ENCODE results near the gene HHATL.

Gene HHATL

GRCh38 chr3:42728056-42728455 is 25.5 kb upstream of the HHATL start (continued):
- TF ChIP-seq ZNF704 (tag by site-specific recombination; IDR thresholded peaks at IDR 0.05) (no peak), ZNF701 (tag by site-specific recombination; IDR thresholded peaks at IDR 0.05) (no peak), ZNF747 (tag by site-specific recombination; IDR thresholded peaks at IDR 0.05) (no peak), ZNF830 (tag by site-specific recombination; IDR thresholded peaks at IDR 0.05; ENCODE audit: low read depth) (no peak)

GRCh38 chr3:42725454-42725853 is 22.9 kb upstream of the HHATL start:
- H3K27ac ChIP-seq (ENCODE audit: extremely low read depth, low read depth, low read length), result no peak overlapping the region
- no peaks in the 10 kb centered on the region for H3K4me1 ChIP-seq (ENCODE audit: control insufficient read depth, insufficient read depth, low read length)
- H3K9me3 ChIP-seq (ENCODE audit: control insufficient read depth, insufficient read depth, low read depth, low read length), result no peaks in the 10 kb centered on the region
- ChIA-PET CTCF (no interaction called here), POLR2A (no interaction called here)
- no peak overlapping the region for H3K4me3 ChIP-seq (ENCODE audit: low read depth, low read length)
- no peaks in the 10 kb centered on the region for H3K36me3 ChIP-seq (ENCODE audit: control insufficient read depth in 2 of 2, insufficient read depth in 1 of 2, low read length in 2 of 2)
- TF ChIP-seq ZFP69B (tag by site-specific recombination; IDR thresholded peaks at IDR 0.05) (no peak), KLF17 (tag by site-specific recombination; IDR thresholded peaks at IDR 0.05) (no peak), BCL6B (tag by site-specific recombination; IDR thresholded peaks at IDR 0.05) (no peak), ZNF354C (tag by site-specific recombination; IDR thresholded peaks at IDR 0.05; ENCODE audit: borderline replicate concordance, low read depth) (no peak), ZNF548 (tag by site-specific recombination; IDR thresholded peaks at IDR 0.05) (no peak), ZNF561 (tag by site-specific recombination; IDR thresholded peaks at IDR 0.05; ENCODE audit: borderline replicate concordance) (no peak), ZNF488 (tag by site-specific recombination; IDR thresholded peaks at IDR 0.05) (no peak), GLI2 (tag by site-specific recombination; IDR thresholded peaks at IDR 0.05; ENCODE audit: borderline replicate concordance, low read depth) (no peak), ZNF311 (tag by site-specific recombination; IDR thresholded peaks at IDR 0.05; ENCODE audit: borderline replicate concordance) (no peak), BCL11A (tag by site-specific recombination; IDR thresholded peaks at IDR 0.05; ENCODE audit: low read depth) (no peak), KLF8 (tag by site-specific recombination; IDR thresholded peaks at IDR 0.05) (no peak), ZFP41 (tag by site-specific recombination; IDR thresholded peaks at IDR 0.05; ENCODE audit: borderline replicate concordance) (no peak), ZNF121 (tag by site-specific recombination; IDR thresholded peaks at IDR 0.05) (no peak), ZNF341 (tag by site-specific recombination; IDR thresholded peaks at IDR 0.05; ENCODE audit: low read depth) (no peak), IKZF3 (tag by site-specific recombination; IDR thresholded peaks at IDR 0.05) (no peak), ZNF324 (tag by site-specific recombination; IDR thresholded peaks at IDR 0.05) (no peak), ZFHX2 (tag by site-specific recombination; conservative IDR thresholded peaks at IDR 0.05) (no peak), ZNF155 (tag by site-specific recombination; IDR thresholded peaks at IDR 0.05) (no peak), ZNF629 (tag by site-specific recombination; IDR thresholded peaks at IDR 0.05) (no peak)
